ENCODE results near the gene SUGCT.

SUGCT gene

GRCh38 chr7:40780460-40780859 lies 645.7 kb downstream of the SUGCT start:
- DNase-seq (ENCODE audit: low spot score): no peak

GRCh38 chr7:40782836-40783235 lies 648.0 kb downstream of the SUGCT start:
- DNase-seq (ENCODE audit: low spot score): no peak

- no peak for DNase-seq (ENCODE audit: low spot score)
Observed at GRCh38 chr7:40784176-40784575, 649.4 kb downstream of the SUGCT start.

GRCh38 chr7:40786909-40787308 lies 652.1 kb downstream of the SUGCT start:
- no peak for DNase-seq (ENCODE audit: low spot score)

GRCh38 chr7:40793132-40793531 lies 658.3 kb downstream of the SUGCT start:
- DNase-seq (ENCODE audit: low spot score): peak; percentile 70

- no peak for DNase-seq (ENCODE audit: low spot score)
Observed at GRCh38 chr7:40795607-40796006, 660.8 kb downstream of the SUGCT start.

GRCh38 chr7:40796723-40797122 lies 661.9 kb downstream of the SUGCT start:
- no peak for DNase-seq (ENCODE audit: low spot score)

- no peak for DNase-seq (ENCODE audit: low spot score)
Observed at GRCh38 chr7:40798613-40799012, 663.8 kb downstream of the SUGCT start.

GRCh38 chr7:40799493-40800403 lies 664.9 kb downstream of the SUGCT start:
- no peak for DNase-seq (ENCODE audit: low spot score)

- DNase-seq (ENCODE audit: low spot score): no peak
Observed at GRCh38 chr7:40800771-40801170, 666.0 kb downstream of the SUGCT start.

- DNase-seq (ENCODE audit: low spot score): no peak
Observed at GRCh38 chr7:40802497-40802896, 667.7 kb downstream of the SUGCT start.

- DNase-seq (ENCODE audit: low spot score): no peak
Observed at GRCh38 chr7:40804477-40805215, 669.8 kb downstream of the SUGCT start.

GRCh38 chr7:40805361-40805760 lies 670.6 kb downstream of the SUGCT start:
- no peak for DNase-seq (ENCODE audit: low spot score)

GRCh38 chr7:40808378-40808942 lies 673.7 kb downstream of the SUGCT start:
- peak; percentile 79 for DNase-seq (ENCODE audit: low spot score)

- DNase-seq (ENCODE audit: low spot score): no peak
Observed at GRCh38 chr7:40810274-40810673, 675.5 kb downstream of the SUGCT start.

- no peak for DNase-seq (ENCODE audit: low spot score)
Observed at GRCh38 chr7:40811666-40812065, 676.9 kb downstream of the SUGCT start.

- DNase-seq (ENCODE audit: low spot score): no peak
Observed at GRCh38 chr7:40815022-40815421, 680.2 kb downstream of the SUGCT start.

- no peak for DNase-seq (ENCODE audit: low spot score)
Observed at GRCh38 chr7:40815512-40815911, 680.7 kb downstream of the SUGCT start.

GRCh38 chr7:40822861-40823260 lies 688.1 kb downstream of the SUGCT start:
- DNase-seq (ENCODE audit: low spot score): no peak

- no peak for DNase-seq (ENCODE audit: low spot score)
Observed at GRCh38 chr7:40824461-40824860, 689.7 kb downstream of the SUGCT start.

- DNase-seq (ENCODE audit: low spot score): no peak
Observed at GRCh38 chr7:40826411-40827221, 691.8 kb downstream of the SUGCT start.
